HG03097 (cell line): ENCODE results near the gene FDX1.
"Not testable (repeated sequence)": the region's sequence is repeated elsewhere in the genome, so short reads cannot be mapped to it uniquely, and the experiment has no call there.

ENCODE experiments used
- ATAC-seq: cut with Tn5 transposase; IDR thresholded peaks from one replicate; pipeline ENCODE4 v1.9.1; 2021; ENCODE audit not compliant: unreplicated experiment, low FRiP score

Gene FDX1

GRCh38 chr11:110429731-110430266 is at the start of gene FDX1:
Gene FDX1 (plus strand): TSS chr11:110429948. CDS start chr11:110430121, 173 bp downstream.
- ATAC-seq = peak; percentile 78

GRCh38 chr11:110380836-110381622 is 48.7 kb upstream of the FDX1 start:
- ATAC-seq = no peak

GRCh38 chr11:110388231-110388630 is 41.5 kb upstream of the FDX1 start:
- not testable (repeated sequence) for ATAC-seq

- no peak for ATAC-seq
Measured at GRCh38 chr11:110389965-110390364, 39.8 kb upstream of the FDX1 start.

GRCh38 chr11:110392056-110392455 is 37.7 kb upstream of the FDX1 start:
- ATAC-seq = no peak

GRCh38 chr11:110397668-110398286 is 32.0 kb upstream of the FDX1 start:
- not testable (repeated sequence) for ATAC-seq

GRCh38 chr11:110403585-110403984 is 26.2 kb upstream of the FDX1 start:
- ATAC-seq = not testable (repeated sequence)

GRCh38 chr11:110405636-110406035 is 24.1 kb upstream of the FDX1 start:
- not testable (repeated sequence) for ATAC-seq

GRCh38 chr11:110407315-110407714 is 22.4 kb upstream of the FDX1 start:
- ATAC-seq = no peak

GRCh38 chr11:110409174-110409573 is 20.6 kb upstream of the FDX1 start:
- no peak for ATAC-seq

- no peak for ATAC-seq
Measured at GRCh38 chr11:110410651-110411050, 19.1 kb upstream of the FDX1 start.

GRCh38 chr11:110415081-110415480 is 14.7 kb upstream of the FDX1 start:
- ATAC-seq = no peak

- not testable (repeated sequence) for ATAC-seq
Measured at GRCh38 chr11:110421658-110422057, 8.1 kb upstream of the FDX1 start.

- no peak for ATAC-seq
Measured at GRCh38 chr11:110422306-110422905, 7.3 kb upstream of the FDX1 start.

- no peak for ATAC-seq
Measured at GRCh38 chr11:110424775-110425444, 4.8 kb upstream of the FDX1 start.

- ATAC-seq = no peak
Measured at GRCh38 chr11:110425751-110426545, 3.8 kb upstream of the FDX1 start.

GRCh38 chr11:110428040-110428439 is 1.7 kb upstream of the FDX1 start:
- ATAC-seq = no peak

- ATAC-seq = peak; percentile 7
Measured at GRCh38 chr11:110428956-110429730, 605 bp upstream of the FDX1 start.
